Measurements from ENCODE around the gene WDFY2.
"Not testable (repeated sequence)": the region's sequence is repeated elsewhere in the genome, so short reads cannot be mapped to it uniquely, and the experiment has no call there.

WDFY2 gene

DNA sequence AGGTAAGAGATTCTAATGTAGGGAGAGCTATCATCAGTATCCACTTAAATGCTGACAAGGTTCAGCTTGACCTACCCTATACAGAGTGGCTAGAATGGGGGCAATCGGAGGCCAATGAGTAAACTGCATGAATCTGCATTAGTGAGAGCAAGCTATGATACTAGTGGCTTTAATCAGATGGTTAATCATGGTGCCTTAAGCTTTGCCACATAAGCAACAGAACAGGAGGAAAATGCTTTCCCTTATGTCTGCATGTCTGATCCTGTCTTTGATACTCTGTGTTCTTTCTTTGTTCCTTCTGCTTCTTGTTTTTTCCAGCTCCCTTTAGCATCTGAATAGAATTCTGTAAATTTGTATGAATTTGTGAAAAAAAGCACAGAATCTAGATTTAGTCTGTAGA is 91.1 kb downstream of the WDFY2 start:
- DNase-seq: no peak

DNA sequence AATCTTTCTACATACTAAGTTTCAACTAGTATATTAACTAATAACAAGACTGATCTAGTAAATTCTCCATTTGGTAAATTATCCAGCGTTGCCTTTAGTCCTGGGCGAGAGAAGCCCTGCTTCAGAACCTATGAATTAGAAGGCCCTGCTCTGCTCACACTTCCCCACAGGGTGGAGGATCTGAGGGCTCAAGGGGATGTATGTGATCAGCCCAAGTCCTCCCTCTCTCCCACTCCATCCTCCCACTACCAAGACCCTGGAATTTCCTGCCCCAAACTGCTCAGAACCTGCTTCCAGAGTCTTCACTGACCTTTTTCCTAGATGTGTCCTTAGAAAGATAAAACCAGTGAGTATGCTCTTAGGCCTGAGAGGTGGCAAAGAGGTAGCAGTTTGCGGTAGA is 91.6 kb downstream of the WDFY2 start:
- DNase-seq: no peak

DNA sequence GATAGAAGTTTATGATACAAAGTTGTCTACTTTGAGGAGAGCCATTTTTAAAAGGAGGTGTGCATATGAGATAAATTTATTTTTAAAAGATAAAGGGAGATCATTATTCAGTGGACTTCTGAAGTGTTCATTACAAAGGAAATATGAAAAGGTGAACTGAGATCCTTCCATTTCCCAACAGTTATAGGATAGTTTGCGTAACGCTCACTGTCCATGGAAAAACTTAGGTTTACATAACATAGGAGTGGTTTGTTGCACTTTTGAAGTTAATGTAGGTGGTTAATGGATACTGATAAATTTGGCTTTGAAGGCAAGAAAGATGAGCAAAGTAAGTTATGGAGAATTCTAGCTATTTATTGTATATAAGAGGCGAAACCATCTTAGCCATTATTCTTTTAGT is 92.5 kb downstream of the WDFY2 start:
- DNase-seq: no peak

DNA sequence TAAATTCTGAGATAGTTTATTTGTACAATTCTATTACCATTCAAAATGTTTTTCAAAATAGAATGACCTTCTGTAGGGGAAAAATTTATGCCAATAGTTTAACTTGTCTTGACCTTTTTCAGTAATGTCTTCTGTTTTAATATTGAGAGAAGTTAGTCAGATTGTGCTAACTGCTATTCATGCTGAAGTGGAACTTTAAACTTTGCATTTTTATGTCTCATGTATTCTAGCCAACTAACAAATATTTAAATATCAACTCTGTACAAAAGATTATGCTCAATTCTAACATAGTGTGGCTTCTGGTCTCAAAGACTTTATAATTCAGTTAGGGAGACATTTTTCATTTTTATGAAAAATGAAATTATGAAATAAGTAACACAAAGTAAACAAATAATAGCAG is 94.2 kb downstream of the WDFY2 start:
- DNase-seq: no peak

DNA sequence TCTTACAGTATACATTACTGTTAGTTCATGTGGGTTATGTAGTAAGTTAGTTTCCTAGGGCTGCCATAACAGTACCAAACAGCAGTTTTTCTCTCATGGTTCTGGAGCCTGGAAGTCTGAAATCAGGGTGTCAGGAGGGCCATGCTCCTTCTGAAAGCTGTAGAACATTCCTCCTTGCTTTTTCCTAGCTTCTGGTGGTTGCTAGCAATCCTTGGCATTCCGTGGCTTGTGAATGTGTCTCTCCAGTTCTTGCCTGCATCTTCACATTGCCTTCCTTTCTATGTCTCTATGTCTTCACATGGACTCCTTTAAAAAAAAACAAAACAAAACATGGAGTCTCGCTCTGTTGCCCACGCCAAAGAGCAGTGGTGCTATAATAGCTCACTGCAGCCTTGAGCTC is 95.4 kb downstream of the WDFY2 start:
- no peak for DNase-seq

DNA sequence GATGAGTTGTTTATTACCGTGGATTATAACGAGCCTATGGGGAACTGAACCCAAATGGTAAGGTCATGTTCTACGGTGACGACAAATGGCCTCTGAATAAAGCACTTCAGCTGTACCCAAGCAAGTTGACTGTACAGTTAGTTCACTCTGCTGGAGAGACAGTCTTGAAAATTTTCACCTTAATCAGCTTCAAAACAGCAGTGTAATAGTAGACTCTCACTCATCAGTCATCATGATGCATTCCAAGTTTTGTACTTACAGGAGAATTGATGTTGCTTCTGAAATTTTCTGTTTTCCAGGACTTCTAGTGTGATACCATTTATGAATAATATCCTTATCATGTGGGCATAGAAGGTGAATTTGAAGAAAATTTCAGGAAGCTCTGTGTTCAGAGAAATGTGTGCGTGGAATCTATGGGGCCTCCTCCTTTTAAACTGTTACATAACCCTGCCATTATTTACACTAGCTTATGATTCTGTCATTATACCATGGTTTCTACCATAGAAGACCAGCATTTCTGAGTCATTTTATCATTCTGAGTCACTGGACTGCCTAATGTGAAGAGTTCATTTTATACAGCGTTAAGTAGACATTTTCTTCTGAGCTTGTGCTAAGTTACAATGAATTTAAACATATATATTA is 96.9 kb downstream of the WDFY2 start:
- no peak for DNase-seq

DNA sequence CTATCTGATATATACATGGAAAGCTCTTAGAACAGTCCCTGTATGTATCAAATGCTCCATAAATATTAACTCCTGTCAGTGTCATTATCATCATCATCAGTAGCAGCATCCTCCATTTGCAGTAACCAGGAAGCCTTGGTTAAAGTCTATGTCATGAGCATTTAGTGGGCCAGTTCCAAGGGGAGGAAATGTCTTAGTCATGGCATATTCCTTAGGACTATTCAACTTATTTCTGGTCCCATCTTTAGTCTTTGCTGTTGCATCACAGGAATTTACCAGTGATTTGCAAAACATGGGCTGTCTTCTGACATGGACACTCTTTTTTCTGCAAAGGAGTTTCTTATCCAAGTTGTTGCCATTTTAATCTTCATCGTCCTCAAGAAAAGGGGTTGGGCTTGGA is 98.4 kb downstream of the WDFY2 start:
- DNase-seq: no peak

DNA sequence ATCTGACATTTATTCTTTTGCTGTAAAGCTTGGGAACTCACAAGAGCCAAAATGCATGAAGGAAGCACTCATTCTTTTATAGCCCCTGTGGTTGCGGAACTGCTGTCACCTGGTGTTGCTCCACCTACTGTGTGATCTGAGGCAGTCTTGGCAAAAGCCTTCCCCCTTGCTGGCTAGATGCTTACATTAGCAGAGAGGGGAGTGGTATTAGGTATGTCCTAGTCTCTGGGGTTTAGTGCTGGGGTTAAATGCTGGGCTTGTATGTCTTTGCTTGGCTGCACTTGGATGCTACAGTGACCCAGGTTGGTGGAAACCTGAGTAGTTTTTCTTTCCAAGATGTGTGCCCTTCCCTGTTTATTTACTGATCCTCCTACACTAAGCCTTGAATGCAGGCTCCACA is 99.3 kb downstream of the WDFY2 start:
- DNase-seq: no peak

DNA sequence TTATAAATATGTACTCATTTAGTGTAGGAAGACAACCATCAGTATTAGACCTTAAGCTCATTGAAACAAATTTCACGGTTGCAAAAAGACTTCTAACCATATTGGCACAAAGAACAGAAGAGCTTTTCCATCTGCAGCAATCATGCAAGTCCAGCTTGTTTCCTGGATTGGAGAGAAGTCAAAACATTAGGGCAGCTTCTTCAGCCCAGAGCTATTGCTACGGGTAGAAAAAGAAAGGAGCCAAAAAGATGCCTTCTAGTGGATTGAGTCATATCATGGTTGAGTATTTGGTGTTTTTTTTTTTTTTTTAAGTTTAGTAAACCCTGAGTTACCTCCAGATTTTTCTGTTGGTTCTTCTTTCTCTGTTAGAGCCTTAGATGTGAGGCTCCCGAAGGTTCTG is 99.8 kb downstream of the WDFY2 start:
- no peak for DNase-seq

DNA sequence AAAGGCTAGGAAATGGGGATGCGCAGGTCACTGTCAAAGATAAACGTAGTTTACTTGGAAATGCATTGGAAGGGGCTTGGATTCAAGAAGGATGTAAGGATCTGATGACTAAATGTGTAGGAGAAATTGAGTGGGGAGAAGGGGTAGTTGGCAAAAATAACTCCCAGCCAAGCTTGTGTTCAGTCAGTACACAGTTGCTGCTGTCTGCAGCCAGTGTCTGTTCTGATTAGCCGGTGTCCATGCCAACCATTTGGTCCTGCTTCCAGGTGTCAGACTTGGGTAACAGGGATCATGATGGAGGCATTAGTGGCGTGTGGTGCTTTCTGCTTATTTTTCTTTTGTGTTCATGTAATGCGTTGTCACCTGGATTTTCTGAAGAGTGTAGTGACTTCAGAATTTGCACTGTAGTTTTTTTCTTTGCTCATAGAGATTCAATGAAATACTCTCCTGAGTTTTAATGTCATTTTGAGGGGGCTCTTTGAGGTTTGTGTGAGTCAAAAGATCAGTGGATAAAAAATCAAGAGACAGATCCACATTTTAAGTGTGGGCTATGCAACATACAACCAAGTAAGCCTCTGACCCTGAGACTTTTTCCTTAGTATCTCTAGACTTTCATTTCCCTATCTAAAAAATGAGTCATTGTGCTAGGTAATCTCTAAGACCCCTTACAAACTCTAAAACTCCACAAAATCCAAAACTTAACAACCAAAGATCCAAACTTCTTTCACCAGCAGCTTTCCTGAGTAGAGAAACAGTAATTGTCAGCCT is 103.9 kb downstream of the WDFY2 start:
- no peak for DNase-seq

DNA sequence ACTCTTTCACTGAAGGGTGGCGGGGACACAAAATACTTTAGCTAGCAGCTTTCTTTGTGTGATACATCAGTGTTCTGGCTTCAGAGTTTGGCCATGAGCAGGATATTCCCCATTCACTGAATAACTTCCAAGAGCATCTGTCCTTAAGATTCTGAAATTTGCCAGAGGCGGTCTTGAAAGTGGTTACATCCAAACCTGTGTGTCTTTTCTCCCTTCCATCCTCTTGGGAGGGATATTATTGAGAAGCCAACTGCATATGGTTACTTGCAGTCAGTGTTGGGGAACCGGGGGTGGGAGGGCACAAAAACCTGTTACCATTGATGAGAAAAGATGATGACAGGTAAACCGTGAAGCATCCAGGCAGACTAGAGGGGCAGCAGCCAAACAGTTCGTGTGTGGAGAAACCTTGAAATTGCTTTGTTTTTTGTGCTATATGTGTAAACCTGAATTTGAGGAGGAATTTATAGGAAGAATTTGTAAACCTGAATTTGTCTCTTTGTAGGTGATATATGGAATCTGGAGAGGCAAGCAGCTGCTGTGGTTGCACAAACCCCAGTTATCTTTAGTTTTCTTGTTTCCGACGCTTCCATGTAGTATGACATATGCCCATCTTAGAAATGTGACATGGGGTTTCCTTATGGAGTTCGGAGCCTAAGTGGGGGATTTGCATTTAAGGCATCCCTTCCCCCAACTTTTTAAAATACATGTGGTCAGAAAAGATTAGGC is 104.8 kb downstream of the WDFY2 start:
- DNase-seq: no peak

DNA sequence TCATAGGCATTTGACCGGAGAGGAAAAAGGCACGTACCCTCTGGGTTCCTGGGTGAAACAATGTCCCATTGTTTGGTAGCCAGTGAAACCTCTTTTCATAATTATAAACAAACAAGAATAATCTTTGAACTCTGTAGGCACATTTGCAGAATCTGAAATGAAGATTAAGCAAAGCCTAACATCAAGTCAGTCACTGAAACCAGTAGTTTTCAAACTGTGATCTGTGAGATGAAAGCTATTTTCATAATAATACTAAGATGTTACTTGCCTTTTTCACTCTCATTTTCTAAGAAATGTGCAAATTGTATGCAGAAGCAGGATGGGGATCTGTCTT is 105.4 kb downstream of the WDFY2 start:
- DNase-seq: no peak

DNA sequence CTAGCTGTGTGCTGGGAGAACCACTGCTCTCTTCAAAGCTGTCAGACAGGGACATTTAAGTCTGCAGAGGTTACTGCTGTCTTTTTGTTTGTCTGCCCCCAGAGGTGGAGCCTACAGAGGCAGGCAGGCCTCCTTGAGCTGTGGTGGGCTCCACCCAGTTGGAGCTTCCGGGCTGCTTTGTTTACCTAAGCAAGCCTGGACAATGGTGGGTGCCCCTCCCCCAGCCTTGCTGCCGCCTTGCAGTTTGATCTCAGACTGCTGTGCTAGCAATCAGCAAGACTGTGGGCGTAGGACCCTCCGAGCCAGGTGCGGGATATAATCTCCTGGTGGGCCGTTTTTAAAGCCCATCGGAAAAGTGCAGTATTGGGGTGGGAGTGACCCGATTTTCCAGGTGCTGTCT is 111.4 kb downstream of the WDFY2 start:
- DNase-seq: not testable (repeated sequence)

DNA sequence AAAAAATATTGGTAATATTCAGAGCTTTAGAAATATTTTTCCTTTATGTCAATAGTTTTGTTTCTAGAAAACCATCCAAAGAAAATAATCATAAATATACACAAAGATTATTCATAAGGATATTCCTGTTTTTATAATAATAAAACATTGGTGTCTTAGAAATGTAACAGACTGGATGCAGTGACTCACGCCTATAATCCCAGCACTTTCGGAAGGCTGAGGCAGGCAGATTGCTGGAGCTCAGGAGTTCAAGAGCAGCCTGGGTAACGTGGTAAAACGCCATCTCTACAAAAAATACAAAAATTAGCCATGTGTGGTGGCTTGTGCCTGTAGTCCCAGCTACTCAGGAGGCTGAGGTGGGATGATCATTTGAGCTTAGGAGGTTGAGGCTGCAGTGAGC is 112.9 kb downstream of the WDFY2 start:
- DNase-seq: no peak

DNA sequence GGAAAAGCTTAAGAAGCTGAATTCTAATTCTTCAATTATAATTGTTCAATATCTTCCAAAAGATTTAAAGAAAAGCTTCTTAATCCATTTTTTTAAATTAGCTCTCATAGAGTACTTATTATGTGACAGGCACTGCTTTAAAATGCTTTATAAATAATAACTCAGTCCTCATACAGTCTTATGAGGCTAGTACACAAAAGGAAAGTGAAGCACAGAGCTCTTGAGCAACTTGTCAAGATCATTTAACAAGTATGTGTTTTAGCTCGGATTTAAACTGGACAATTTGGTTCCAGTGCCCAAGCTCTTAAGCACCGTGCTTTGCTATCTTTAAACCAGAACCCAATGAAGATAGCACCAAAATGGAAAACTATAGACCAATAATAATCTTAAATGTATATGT is 113.6 kb downstream of the WDFY2 start:
- DNase-seq: no peak

DNA sequence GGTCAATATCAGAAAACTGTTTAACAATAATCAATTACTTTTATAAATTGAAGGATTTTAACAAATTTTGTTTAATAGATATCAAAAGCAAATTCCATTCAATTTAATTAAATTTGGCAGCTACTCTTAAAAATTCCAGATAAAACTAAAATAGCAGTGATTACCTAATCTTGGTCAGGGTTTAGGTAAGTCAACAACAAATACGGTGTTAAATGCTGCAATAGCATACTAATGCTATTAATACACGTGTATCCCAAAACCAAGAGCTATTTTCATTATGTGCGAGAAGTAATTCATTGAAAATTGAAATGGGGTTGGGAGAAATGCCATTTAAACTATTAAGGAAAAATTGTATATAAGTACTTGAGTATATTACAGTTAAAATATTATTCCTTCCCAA is 114.1 kb downstream of the WDFY2 start:
- no peak for DNase-seq

DNA sequence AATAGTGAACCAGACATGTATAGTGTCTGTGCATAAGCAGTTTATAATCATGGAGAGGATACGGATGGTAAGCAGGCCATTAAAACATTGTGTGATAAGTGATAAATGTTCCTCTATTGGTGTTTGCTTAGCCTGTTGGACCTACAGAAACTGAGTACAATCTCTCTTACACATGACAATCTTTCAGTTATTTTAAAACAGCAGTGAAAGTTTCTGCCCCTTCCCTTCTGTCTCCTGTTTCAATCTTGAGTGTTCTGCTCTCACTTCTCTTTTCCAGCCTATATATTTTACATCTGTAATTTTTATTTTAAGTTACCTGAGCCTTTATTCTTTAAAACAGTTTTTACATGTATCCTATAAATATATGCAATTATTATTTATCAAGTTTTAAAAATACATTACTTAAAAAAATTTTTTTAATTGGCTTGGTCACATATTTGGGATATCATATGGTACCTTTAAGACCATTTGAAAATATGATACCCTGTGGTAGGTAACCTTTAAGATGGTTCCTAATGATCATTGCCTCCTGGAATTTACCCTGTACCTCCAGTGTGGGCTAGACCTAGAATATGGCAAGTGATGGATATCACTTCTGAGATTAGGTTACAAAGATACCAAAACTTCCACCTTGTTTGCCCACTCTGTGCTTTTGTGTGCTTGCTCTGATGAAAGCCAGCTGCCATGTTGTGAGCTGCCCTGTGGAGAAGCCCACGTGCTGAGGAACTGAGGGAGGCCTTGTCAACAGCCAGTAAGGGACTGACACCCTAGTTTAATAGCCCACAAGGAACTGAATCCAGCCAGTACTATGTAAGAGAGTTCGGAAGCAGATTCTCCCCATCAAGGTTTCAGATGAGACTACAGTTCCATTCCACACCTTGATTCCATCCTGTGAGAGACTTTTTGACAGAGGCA is 120.4 kb downstream of the WDFY2 start:
- no peak for DNase-seq

DNA sequence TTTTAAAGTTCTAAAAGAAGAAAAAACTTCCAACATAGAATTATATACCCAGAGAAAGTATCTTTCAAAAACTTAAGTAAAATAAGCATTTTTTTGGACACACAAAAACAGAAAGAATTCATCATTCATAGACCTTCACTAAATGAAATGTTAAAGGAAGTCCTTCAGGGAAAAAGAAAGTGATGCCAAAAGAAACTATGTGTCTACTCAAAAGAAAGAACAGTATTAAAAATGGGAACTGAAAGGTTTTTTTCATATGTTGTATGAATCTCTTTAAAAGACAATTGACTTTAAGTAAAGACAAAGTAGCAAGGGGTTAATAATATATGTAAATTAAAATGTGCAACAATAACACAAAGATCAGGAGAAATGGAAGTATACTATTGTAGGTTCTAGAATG is 123.2 kb downstream of the WDFY2 start:
- no peak for DNase-seq

DNA sequence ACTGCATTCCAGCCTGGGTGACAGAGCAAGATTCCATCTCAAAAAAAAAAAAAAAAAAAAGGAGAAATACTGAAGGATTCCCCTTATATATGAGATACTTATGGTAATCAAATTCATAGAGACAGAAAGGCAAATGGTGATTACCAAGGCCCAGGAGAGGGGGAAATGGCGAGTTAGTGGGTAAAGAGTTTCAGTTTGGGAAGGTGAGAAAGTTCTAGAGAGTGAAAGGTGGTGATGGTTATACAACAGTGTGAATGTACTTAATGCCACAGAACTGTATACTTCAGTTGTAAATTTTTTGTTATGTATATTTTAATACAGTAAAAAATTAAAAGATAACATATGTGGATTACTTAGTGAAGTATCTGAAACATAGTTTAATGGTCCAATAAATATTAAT is 129.5 kb downstream of the WDFY2 start:
- DNase-seq: no peak

DNA sequence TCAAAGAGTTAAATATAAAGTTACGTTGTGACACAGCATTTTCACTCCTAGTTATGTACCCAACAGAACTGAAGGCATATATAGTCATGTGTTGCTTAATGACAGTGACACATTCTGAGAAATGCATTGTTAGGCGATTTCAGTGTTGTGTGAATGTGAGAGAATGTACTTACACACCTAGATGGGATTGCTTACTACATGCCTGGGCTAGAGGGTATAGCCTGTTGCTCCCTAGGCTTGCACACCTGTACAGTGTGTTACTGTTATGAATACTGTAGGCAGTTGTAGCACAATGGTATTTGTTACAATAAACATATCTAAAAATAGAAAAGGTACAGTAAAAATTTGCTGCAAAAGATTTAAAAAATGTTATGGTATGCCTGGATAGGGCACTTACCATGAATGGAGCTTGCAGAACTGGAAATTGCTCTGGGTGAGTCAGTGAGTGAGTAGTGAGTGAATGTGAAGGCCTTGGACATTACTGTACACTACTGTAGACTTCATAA is 130.5 kb downstream of the WDFY2 start:
- DNase-seq: no peak

DNA sequence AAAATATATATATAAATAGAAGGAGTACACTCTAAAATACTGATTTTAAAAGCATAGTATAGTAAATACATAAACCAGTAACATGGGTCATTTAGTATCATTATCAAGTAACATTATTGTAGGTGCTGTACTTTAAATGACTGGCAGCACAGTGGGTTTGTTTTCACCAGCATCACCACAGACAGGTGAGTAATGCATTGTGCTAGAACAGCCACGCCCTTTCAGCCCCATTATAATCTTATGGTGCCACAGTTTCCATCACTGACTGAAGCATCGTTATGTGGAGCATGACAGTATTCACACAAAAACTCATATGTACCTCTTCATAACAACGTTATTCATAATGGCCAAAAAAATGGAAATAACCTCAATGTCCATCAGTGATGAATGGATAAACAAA is 131.4 kb downstream of the WDFY2 start:
- no peak for DNase-seq

DNA sequence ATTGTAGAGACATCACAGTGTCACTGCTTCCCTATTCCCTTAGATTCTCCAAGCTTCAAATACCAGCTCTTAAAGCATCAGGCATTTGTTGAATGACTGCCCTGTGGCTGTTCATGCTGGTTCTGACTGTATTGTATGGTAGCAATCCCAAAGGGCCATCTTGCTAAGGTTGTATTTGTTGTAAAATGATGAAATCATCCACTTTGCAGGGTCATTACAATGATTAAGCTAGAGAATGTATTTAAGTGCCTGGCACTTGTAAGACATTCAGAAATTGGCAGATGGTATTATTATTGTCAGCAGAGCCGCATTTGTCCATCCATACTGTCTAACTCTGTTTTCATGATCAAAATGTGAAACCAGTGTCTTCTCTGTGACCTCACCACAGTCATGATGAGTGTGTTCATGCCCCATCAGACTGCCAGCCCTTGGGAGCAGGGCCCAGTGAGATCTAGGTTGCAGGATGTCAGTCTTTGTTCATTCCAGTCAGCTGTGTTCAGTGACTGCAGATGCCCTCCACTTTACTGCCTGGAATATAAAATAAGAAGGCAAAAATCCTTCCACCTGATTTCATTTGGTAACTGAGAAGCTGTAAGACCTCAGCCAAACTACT is 133.6 kb downstream of the WDFY2 start:
- DNase-seq: no peak

DNA sequence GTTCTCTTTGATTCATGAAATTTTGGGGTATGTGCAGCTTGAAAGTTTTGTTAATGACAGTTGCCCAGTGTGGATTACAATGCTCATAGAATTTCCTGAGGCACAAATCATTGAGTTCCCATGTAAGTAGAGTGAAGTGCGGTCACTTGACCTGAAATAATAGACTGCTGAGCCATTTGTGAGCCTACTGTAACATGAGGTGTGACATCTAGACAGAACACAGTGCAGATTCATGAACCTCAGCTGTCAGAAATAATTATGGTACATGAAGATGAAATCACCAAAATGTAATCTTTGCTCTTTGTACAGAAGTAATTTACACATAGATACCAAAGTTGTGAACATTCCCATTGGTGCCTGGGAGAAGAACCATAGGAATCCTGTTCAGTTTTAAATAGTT is 135.1 kb downstream of the WDFY2 start:
- DNase-seq: no peak

Measured in NCI-H1105 treated with DMSO at 0.1 percent for 48 hours (cell line).